IMR-90 (cell line): ENCODE measurements around the gene HECTD2.

Source experiments
- POLR2A ChIP-seq: IDR thresholded peaks from 2 replicates; pipeline ENCODE4 v1.6.1; 2012; ENCODE audit warnings: mild to moderate bottlenecking, low read depth, low read length
- TF ChIP-seq, protein P1 (sequence below): conservative IDR thresholded peaks from 2 replicates; pipeline ENCODE4 v1.5.1; 2012; ENCODE audit warnings: mild to moderate bottlenecking, low read depth, low read length, improper control_type of control experiment

DNA sequence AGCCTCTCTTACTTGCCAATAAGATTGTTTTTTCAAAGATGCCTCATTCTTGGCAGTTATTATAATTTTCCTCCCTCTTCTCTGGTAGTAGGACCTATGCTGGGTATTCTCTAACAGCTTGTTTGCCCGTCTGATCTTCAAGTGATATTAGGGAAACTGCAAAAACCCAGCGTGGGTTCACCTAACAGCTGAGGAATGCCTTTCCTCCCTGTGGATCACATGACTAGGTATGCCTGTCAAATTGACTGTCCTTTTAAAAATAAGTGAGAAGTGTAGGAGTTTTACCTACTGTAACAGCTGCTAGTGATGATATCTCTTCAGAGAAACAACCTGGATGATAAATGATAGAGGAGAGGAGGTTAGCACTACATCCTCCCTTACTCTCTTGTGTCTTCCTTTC is 22.0 kb downstream of the HECTD2 start:
- TF ChIP-seq, protein P1, sequence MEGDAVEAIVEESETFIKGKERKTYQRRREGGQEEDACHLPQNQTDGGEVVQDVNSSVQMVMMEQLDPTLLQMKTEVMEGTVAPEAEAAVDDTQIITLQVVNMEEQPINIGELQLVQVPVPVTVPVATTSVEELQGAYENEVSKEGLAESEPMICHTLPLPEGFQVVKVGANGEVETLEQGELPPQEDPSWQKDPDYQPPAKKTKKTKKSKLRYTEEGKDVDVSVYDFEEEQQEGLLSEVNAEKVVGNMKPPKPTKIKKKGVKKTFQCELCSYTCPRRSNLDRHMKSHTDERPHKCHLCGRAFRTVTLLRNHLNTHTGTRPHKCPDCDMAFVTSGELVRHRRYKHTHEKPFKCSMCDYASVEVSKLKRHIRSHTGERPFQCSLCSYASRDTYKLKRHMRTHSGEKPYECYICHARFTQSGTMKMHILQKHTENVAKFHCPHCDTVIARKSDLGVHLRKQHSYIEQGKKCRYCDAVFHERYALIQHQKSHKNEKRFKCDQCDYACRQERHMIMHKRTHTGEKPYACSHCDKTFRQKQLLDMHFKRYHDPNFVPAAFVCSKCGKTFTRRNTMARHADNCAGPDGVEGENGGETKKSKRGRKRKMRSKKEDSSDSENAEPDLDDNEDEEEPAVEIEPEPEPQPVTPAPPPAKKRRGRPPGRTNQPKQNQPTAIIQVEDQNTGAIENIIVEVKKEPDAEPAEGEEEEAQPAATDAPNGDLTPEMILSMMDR = no peak
- TF ChIP-seq POLR2A = no peak
